Lung (tissue), 13 donors: ENCODE results near the gene ZNF232. TPM values are rescaled to one million over a fixed set of nuclear protein-coding genes. Genes with fewer than 3 reads are reported as not detected.

Experiments
- ATAC-seq: fragments of 200-7000 bp; cut with Tn5 transposase; one replicate; pipeline ENCODE4 v1.9.1; 2020; ENCODE audit warnings: moderate number of reproducible peaks; ENCODE audit not compliant: insufficient read depth, low FRiP score
- DNase-seq, 3 donors: peaks; one replicate each; pipeline ENCODE4 v3.0.0-alpha.2; 2013 to 2017
- H3K27ac ChIP-seq, 2 donors: one replicate each; pipeline ENCODE4 v1.5.1; 2013; ENCODE audit warnings: mild to moderate bottlenecking in 2 of 2, moderate library complexity in 2 of 2, control low read depth in 1 of 2, inconsistent platforms in 1 of 2, low read depth in 1 of 2, low read length in 1 of 2
- H3K27me3 ChIP-seq, 3 donors: one replicate each; pipeline ENCODE4 v1.5.1; 2013; ENCODE audit warnings: low read length in 2 of 3; ENCODE audit not compliant: control insufficient read depth in 3 of 3, insufficient read depth in 3 of 3
- H3K36me3 ChIP-seq, 4 donors: one replicate each; pipeline ENCODE4 v1.5.1; 2013; ENCODE audit warnings: low read length in 4 of 4, mild to moderate bottlenecking in 1 of 4, moderate library complexity in 1 of 4; ENCODE audit not compliant: control insufficient read depth in 4 of 4, insufficient read depth in 4 of 4
- H3K4me1 ChIP-seq, 5 donors: one replicate each; pipeline ENCODE4 v1.5.1; 2013; ENCODE audit warnings: low read length in 5 of 5, mild to moderate bottlenecking in 2 of 5, moderate library complexity in 1 of 5; ENCODE audit not compliant: control insufficient read depth in 5 of 5, insufficient read depth in 5 of 5
- H3K4me3 ChIP-seq: one replicate; pipeline ENCODE4 v1.5.1; 2013; ENCODE audit warnings: mild to moderate bottlenecking, control low read depth, moderate library complexity
- H3K9ac ChIP-seq, 2 donors: one replicate each; pipeline ENCODE4 v1.5.1; 2013; ENCODE audit warnings: low read length in 2 of 2, control low read depth in 1 of 2; ENCODE audit not compliant: insufficient read depth in 1 of 2
- H3K9me3 ChIP-seq, 4 donors: one replicate each; pipeline ENCODE4 v1.5.1; 2013; ENCODE audit warnings: low read length in 3 of 4, mild to moderate bottlenecking in 1 of 4, moderate library complexity in 1 of 4; ENCODE audit not compliant: control insufficient read depth in 4 of 4, insufficient read depth in 3 of 4
- CTCF ChIP-seq: IDR thresholded peaks from 2 replicates; pipeline ENCODE4 v1.5.1; 2012; ENCODE audit warnings: mild to moderate bottlenecking; ENCODE audit errors: control extremely low read depth, extremely low read depth
- WGBS, 2 donors: extraction: QIAGEN DNeasy Blood & Tissue Kit; methylation state at CpG; one replicate each; pipeline ENCODE4 v1.1.7; 2013; 5-methylcytosine and 5-hydroxymethylcytosine counted together
- polyA plus RNA-seq, 2 donors: library from polyadenylated mRNA; stranded (reverse); fragments of 200-250 nt; gene quantifications; one replicate each; pipeline ENCODE4 v1.2.1, GENCODE V29; 2013
- small RNA-seq: library from RNA; depleted of rRNA; stranded (forward); fragments of <200 nt; gene quantifications from one replicate; pipeline ENCODE3, GENCODE V24; 2014; ENCODE audit warnings: low replicate concordance
- total RNA-seq, 2 donors: library from RNA; depleted of rRNA in 1 of 2; stranded (reverse); fragments of >200 nt in 1 of 2; gene quantifications; one replicate each; pipeline ENCODE4 v1.2.1, GENCODE V29; 2014 to 2021
- donor health status: control.
- donor health status: control.
- donor health status: Bipolar disorder and iron deficiency.
- donor health status: healthy.
- donor health status: DM: yes; HTN: yes; CAD: no.

ZNF232 gene
- total and polyA plus RNA-seq, 4 donors, result 6.8 to 14.1 (median 9.5) TPM

- WGBS, 2 donors, result 45 to 60% methylated on average over 1 of the region's 1 CpG
Measured at GRCh38 chr17:5065227-5065744, 46.4 kb downstream of the ZNF232 start.

More at GRCh38 chr17:5065227-5065744, 46.4 kb downstream of the ZNF232 start:
- DNase-seq, result no peak
- ATAC-seq, result no peak
- TF ChIP-seq CTCF, result no peak
- H3K9me3 ChIP-seq, result no peaks in the 10 kb centered on the region
- no peak overlapping the region for H3K27ac ChIP-seq
- H3K9ac ChIP-seq, result no peak overlapping the region
- H3K4me3 ChIP-seq, result no peak overlapping the region
- H3K27me3 ChIP-seq, result no peaks in the 10 kb centered on the region
- no peaks in the 10 kb centered on the region for H3K36me3 ChIP-seq
- H3K4me1 ChIP-seq, result peaks cover 0 to 2% (median 0%) of the 10 kb centered on the region in 5 donors

Small RNA genes within 50 kb of the gene (small RNA-seq; reads per million reads assigned to genes)
- gene AC012146.4, result not detected

Other genes starting within 250 kb of the ZNF232 start
- gene C17orf107, start 212.3 kb downstream of the ZNF232 start, total RNA-seq, result 1 to 10 TPM; 2.8 to 4.5 TPM
- gene C17orf107, start 212.3 kb downstream of the ZNF232 start, polyA plus RNA-seq, result 1 to 10 TPM; 1.3 to 2.7 TPM
- gene CHRNE, start 208.8 kb downstream of the ZNF232 start, total RNA-seq, result 1 to 10 TPM in 1 of 2 donors, under 1 TPM in 1; 0.77 to 1.2 TPM
- gene CHRNE, start 208.8 kb downstream of the ZNF232 start, polyA plus RNA-seq, result 1 to 10 TPM in 1 of 2 donors, under 1 TPM in 1; 0.61 to 2.3 TPM
- gene GP1BA, start 179.6 kb downstream of the ZNF232 start, total RNA-seq, result under 1 TPM; 0.18 to 0.94 TPM
- gene GP1BA, start 179.6 kb downstream of the ZNF232 start, polyA plus RNA-seq, result 1 to 10 TPM in 1 of 2 donors, under 1 TPM in 1; 0.26 to 1.4 TPM
- gene SLC25A11, start 171.8 kb downstream of the ZNF232 start, total RNA-seq, result 10 to 100 TPM; 34.8 to 65.8 TPM
- 10 to 100 TPM; 42.5 to 72.1 TPM for gene SLC25A11, start 171.8 kb downstream of the ZNF232 start, polyA plus RNA-seq
- gene RNF167, start 171.6 kb downstream of the ZNF232 start, total RNA-seq, result 100 to 1,000 TPM in 1 of 2 donors, 10 to 100 TPM in 1; 30.8 to 107 TPM
- 100 to 1,000 TPM in 1 of 2 donors, 10 to 100 TPM in 1; 86.7 to 142 TPM for gene RNF167, start 171.6 kb downstream of the ZNF232 start, polyA plus RNA-seq
- 100 to 1,000 TPM; 461 to 827 TPM for gene PFN1, start 163.3 kb downstream of the ZNF232 start, total RNA-seq
- 1,000 to 10,000 TPM in 1 of 2 donors, 100 to 1,000 TPM in 1; 671 to 2,264 TPM for gene PFN1, start 163.3 kb downstream of the ZNF232 start, polyA plus RNA-seq
- gene ENO3, start 160.8 kb downstream of the ZNF232 start, total RNA-seq, result 10 to 100 TPM in 1 of 2 donors, 1 to 10 TPM in 1; 3.3 to 10.7 TPM
- 1 to 10 TPM; 7.2 to 9.3 TPM for gene ENO3, start 160.8 kb downstream of the ZNF232 start, polyA plus RNA-seq
- gene SPAG7, start 144.1 kb downstream of the ZNF232 start, total RNA-seq, result 10 to 100 TPM; 63.8 to 75.4 TPM
- gene SPAG7, start 144.1 kb downstream of the ZNF232 start, polyA plus RNA-seq, result 100 to 1,000 TPM in 1 of 2 donors, 10 to 100 TPM in 1; 76.2 to 101 TPM
- gene CAMTA2, start 124.2 kb downstream of the ZNF232 start, total RNA-seq, result 10 to 100 TPM; 15.0 to 53.4 TPM
- 10 to 100 TPM; 45.8 to 66.3 TPM for gene CAMTA2, start 124.2 kb downstream of the ZNF232 start, polyA plus RNA-seq
- 1 to 10 TPM; 1.9 to 2.0 TPM for gene INCA1, start 114.4 kb downstream of the ZNF232 start, total RNA-seq
- 1 to 10 TPM in 1 of 2 donors, under 1 TPM in 1; 0.89 to 3.4 TPM for gene INCA1, start 114.4 kb downstream of the ZNF232 start, polyA plus RNA-seq
- gene KIF1C, start 113.9 kb downstream of the ZNF232 start, total RNA-seq, result 100 to 1,000 TPM in 1 of 2 donors, 10 to 100 TPM in 1; 48.0 to 190 TPM
- gene KIF1C, start 113.9 kb downstream of the ZNF232 start, polyA plus RNA-seq, result 10 to 100 TPM; 61.8 to 89.8 TPM
- gene SLC52A1, start 76.5 kb downstream of the ZNF232 start, total RNA-seq, result 1 to 10 TPM in 1 of 2 donors, under 1 TPM in 1; 0.54 to 1.3 TPM
- gene SLC52A1, start 76.5 kb downstream of the ZNF232 start, polyA plus RNA-seq, result under 1 TPM; 0.47 to 0.71 TPM
- 1 to 10 TPM; 4.8 to 7.3 TPM for gene ZFP3, start 33.4 kb downstream of the ZNF232 start, total RNA-seq
- gene ZFP3, start 33.4 kb downstream of the ZNF232 start, polyA plus RNA-seq, result 1 to 10 TPM; 2.3 to 2.6 TPM
- under 1 TPM; 0.31 to 0.46 TPM for gene USP6, start 4.2 kb upstream of the ZNF232 start, total RNA-seq
- gene USP6, start 4.2 kb upstream of the ZNF232 start, polyA plus RNA-seq, result under 1 TPM; 0.05 to 0.10 TPM
- 10 to 100 TPM in 1 of 2 donors, 1 to 10 TPM in 1; 7.9 to 14.4 TPM for gene ZNF594, start 80.0 kb upstream of the ZNF232 start, total RNA-seq
- 1 to 10 TPM; 1.6 to 2.1 TPM for gene ZNF594, start 80.0 kb upstream of the ZNF232 start, polyA plus RNA-seq
- gene SCIMP, start 123.0 kb upstream of the ZNF232 start, total RNA-seq, result 10 to 100 TPM in 1 of 2 donors, 1 to 10 TPM in 1; 2.3 to 18.6 TPM
- gene SCIMP, start 123.0 kb upstream of the ZNF232 start, polyA plus RNA-seq, result 10 to 100 TPM in 1 of 2 donors, 1 to 10 TPM in 1; 3.8 to 22.2 TPM
- gene RABEP1, start 170.4 kb upstream of the ZNF232 start, total RNA-seq, result 10 to 100 TPM; 34.0 to 38.2 TPM
- gene RABEP1, start 170.4 kb upstream of the ZNF232 start, polyA plus RNA-seq, result 10 to 100 TPM; 14.9 to 16.2 TPM